GM18519 (cell line): ENCODE measurements around the gene CCND1.

Experiments
- ATAC-seq: cut with Tn5 transposase; IDR thresholded peaks from one replicate; pipeline ENCODE4 v1.9.1; 2021; ENCODE audit warnings: mild to moderate bottlenecking, moderate library complexity; ENCODE audit not compliant: unreplicated experiment, low FRiP score

Gene CCND1

GRCh38 chr11:69664103-69664775 is 23.3 kb downstream of the CCND1 start:
- no peak for ATAC-seq

- ATAC-seq = no peak
These were observed 23.9 kb downstream of the CCND1 start for GRCh38 chr11:69664901-69665300.

- ATAC-seq = no peak
These were observed 24.7 kb downstream of the CCND1 start for GRCh38 chr11:69665669-69666068.

GRCh38 chr11:69666261-69666660 is 25.3 kb downstream of the CCND1 start:
- ATAC-seq = no peak

GRCh38 chr11:69666752-69667536 is 26.0 kb downstream of the CCND1 start:
- no peak for ATAC-seq

- ATAC-seq = no peak
These were observed 27.0 kb downstream of the CCND1 start for GRCh38 chr11:69667619-69668604.

- no peak for ATAC-seq
These were observed 28.5 kb downstream of the CCND1 start for GRCh38 chr11:69669486-69669885.

- no peak for ATAC-seq
These were observed 29.3 kb downstream of the CCND1 start for GRCh38 chr11:69670158-69670845.

- no peak for ATAC-seq
These were observed 30.9 kb downstream of the CCND1 start for GRCh38 chr11:69671734-69672465.

DNA sequence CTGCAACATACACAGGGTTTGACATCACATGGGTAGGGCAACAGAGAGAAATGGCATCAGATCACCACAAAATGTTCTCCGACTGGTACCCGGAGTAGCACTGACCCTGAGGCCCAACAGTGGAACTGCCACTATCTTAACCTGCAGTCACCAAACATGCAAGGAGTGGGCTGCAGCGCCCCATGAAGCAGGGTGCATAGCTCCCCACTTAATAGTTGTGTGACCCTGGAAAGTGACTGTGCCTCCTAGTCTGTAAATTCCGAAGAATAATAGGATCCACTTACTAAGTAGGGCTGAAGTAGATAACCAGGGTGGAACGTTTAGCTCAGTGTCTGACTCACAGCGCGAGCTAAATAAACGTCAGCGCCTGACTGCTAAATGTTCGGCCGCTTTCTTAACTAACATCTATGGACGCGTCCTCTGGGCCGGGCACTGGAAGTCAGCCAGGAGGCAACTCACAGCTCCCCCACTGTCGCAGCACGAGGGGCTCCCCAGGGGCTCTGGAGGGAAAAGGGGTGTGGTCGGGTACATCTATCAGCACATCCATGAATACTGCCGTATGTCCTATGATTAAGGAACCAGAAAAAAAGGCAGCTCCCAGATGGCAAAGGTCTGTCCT is 33.4 kb downstream of the CCND1 start:
- ATAC-seq = no peak

- ATAC-seq = peak; percentile 66
These were observed 34.1 kb downstream of the CCND1 start, which contains the start of gene LTO1 for GRCh38 chr11:69674886-69675714. Gene LTO1 (minus strand): TSS chr11:69675353. CDS start chr11:69675239, 114 bp downstream.

- ATAC-seq = no peak
These were observed 36.8 kb downstream of the CCND1 start for GRCh38 chr11:69677749-69678148.

- ATAC-seq = no peak
These were observed 39.7 kb downstream of the CCND1 start for GRCh38 chr11:69680688-69681087.

DNA sequence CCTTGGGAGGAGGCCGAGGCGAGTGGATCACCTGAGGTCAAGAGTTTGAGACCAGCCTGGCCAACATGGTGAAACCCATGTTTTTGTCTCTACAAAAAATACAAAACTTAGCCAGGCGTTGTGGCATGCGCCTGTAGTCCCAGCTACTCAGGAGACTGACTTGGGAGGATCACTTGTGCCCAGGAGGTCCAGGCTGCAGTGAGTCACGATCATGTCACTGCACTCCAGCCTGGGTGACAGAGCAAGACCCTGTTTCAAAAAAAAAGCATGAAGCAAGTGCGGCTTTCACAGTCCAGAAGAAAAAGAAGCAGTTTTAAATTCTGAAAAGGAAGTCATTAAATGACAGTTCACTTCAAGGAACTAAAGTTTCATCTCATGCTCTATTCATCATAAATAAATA is 41.3 kb downstream of the CCND1 start:
- no peak for ATAC-seq

DNA sequence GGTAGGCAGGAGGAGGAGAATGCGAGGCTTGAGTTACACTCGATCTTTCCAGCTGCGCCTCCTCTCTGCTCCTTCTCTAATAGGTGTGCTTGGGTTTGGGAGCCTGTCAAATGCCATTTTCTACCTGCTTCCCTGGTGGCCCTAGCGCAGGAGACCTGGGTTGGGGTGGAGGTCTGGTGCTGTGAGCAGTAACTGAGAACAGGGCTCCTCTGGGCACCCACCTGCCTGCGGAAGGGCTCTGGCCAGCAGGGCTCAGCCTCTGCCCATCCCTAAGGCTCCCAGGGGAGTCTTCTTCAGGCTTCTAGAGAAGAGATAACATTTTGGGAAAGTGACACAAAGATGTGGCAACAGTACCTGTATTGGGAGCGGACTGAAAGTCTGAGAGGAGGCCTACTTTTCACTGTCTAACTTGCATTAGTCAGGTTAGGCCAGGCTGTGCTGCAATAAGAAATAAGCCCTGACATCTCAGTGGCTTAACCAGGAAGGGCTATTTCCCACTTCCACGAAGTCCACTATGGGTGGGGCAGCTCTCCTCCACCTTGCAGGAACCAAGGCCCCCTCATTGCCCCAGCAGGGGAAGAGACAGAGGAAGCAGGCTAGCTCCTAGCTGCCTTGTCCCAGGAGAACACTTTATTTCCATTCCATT is 41.8 kb downstream of the CCND1 start:
- no peak for ATAC-seq

GRCh38 chr11:69683764-69684333 is 42.9 kb downstream of the CCND1 start:
- no peak for ATAC-seq

GRCh38 chr11:69684651-69685050 is 43.7 kb downstream of the CCND1 start:
- no peak for ATAC-seq
